GM23248 (cell line): Measurements from ENCODE around the gene WDR49.

Source experiments
- EZH2 ChIP-seq: fragments of 200-600 bp; sonication (generic); IDR thresholded peaks from 2 replicates; pipeline ENCODE4 v1.6.1; 2018; ENCODE audit warnings: antibody characterized with exemption, mild to moderate bottlenecking; ENCODE audit not compliant: insufficient read depth, poor library complexity, severe bottlenecking
- EZH2phosphoT487 ChIP-seq: fragments of 200-600 bp; sonication (generic); IDR thresholded peaks from 2 replicates; pipeline ENCODE4 v1.6.1; 2018; ENCODE audit warnings: antibody characterized with exemption, moderate library complexity, mild to moderate bottlenecking, low read depth; ENCODE audit not compliant: insufficient read depth

GRCh38 chr3:167671878-167672427, 18.2 kb upstream of the WDR49 start:
- no peak for TF ChIP-seq EZH2
- no peak for TF ChIP-seq EZH2phosphoT487
